Thyroid gland (tissue), 4 donors: Measurements from ENCODE around the gene CMTR1. TPM values are rescaled to one million over a fixed set of nuclear protein-coding genes. Genes with fewer than 3 reads are reported as not detected.

Source experiments
- DNase-seq, 2 donors: peaks; one replicate each; pipeline ENCODE4 v3.0.0-alpha.2; 2019
- H3K27ac ChIP-seq, 3 donors: fragments of 200-600 bp; sonication (generic); 1 replicate in 2 of 3; 2 replicates in 1 of 3; pipeline ENCODE4 v1.5.1; 2016 to 2019; ENCODE audit warnings: mild to moderate bottlenecking in 1 of 3, moderate library complexity in 1 of 3
- H3K27me3 ChIP-seq: fragments of 200-600 bp; sonication (generic); one replicate; pipeline ENCODE4 v1.5.1; 2019
- H3K36me3 ChIP-seq, 2 donors: fragments of 200-600 bp; sonication (generic); one replicate each; pipeline ENCODE4 v1.5.1; 2016 to 2019
- H3K4me1 ChIP-seq, 2 donors: fragments of 200-600 bp; sonication (generic); one replicate each; pipeline ENCODE4 v1.5.1; 2017 to 2019
- H3K4me3 ChIP-seq, 3 donors: fragments of 200-600 bp; sonication (generic); replicated peaks in 1 of 3; 1 replicate in 2 of 3; 2 replicates in 1 of 3; pipeline ENCODE4 v1.5.1; 2016; ENCODE audit warnings: mild to moderate bottlenecking in 1 of 3
- H3K9me3 ChIP-seq: fragments of 200-600 bp; sonication (generic); one replicate; pipeline ENCODE4 v1.5.1; 2017
- POLR2A ChIP-seq, 2 donors: fragments of 450-650 bp; IDR thresholded peaks; one replicate each; pipeline ENCODE4 v1.6.1; 2017; ENCODE audit warnings: antibody characterized with exemption in 2 of 2, mild to moderate bottlenecking in 2 of 2, moderate library complexity in 1 of 2
- WGBS, 2 donors: methylation state at CpG; one replicate each; pipeline ENCODE4 v1.1.5; 2017; 5-methylcytosine and 5-hydroxymethylcytosine counted together
- intact Hi-C: fragments of 100-400 bp; cut with DNase I; formaldehyde crosslinking; loops from one replicate; pipeline ENCODE4 v1.15.1; 2023
- total RNA-seq, 4 donors: library from RNA; depleted of rRNA; stranded (reverse); fragments of >200 nt; gene quantifications; one replicate each; pipeline ENCODE4 v1.2.3, GENCODE V29; 2016
- TF ChIP-seq, protein P1 (sequence below), 6 experiments: fragments of 200-600 bp in 3 of 6; fragments of 450-650 bp in 3 of 6; sonication (generic) in 3 of 6; IDR thresholded peaks; one replicate each; pipeline ENCODE4 v1.5.1; 2016 to 2019; ENCODE audit warnings: antibody characterized with exemption in 6 of 6, mild to moderate bottlenecking in 2 of 6, inconsistent platforms in 1 of 6, moderate library complexity in 1 of 6

CMTR1 gene
- total RNA-seq, 4 donors from 2014 or later, result 29.3 to 41.5 (median 33.1) TPM

DNA sequence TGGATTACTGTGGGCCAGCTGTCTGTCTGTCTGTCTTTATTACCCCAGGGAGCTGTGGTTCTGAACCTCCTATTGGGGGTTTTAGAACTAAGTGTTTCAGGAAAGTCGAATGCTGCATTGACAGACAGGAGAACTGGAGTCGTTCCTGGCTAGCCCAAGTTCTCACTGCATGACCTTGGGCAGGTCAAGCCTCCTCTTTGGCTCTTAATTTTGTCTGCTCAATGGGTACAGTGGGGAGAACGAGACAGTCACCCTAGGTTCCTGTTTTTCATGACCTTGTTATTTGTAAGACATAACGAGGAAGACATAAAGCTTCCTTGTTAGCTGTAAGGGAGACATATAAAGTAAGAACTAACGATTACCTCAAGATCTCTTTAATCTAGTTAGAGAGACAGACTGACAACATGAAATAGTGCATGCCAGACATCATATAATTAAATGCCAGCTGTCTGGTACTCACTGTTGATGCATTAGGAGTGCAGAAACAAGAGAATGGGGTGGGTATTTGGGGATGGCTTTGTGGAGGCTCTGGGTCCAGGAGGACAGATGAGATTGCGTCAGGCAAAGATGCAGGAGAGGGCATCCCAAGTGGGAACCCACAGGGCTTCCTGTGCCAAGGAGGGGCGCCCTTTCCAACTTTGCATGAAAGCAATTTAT, 70.4 kb downstream of the CMTR1 start:
- no peaks in the 10 kb centered on the region for H3K36me3 ChIP-seq
- no peaks in the 10 kb centered on the region for H3K9me3 ChIP-seq
- intact Hi-C loops, result no loop called here
- no peak for TF ChIP-seq POLR2A (IDR thresholded peaks at IDR 0.05)
- H3K4me3 ChIP-seq, result no peak overlapping the region
- no peak overlapping the region for H3K27ac ChIP-seq
- no peaks in the 10 kb centered on the region for H3K27me3 ChIP-seq
- WGBS, 2 donors, result 66 to 74% methylated on average over 7 of the region's 7 CpGs
- H3K4me1 ChIP-seq, result peaks cover 6% of the 10 kb centered on the region in 2 donors
- DNase-seq, result no peak

DNA sequence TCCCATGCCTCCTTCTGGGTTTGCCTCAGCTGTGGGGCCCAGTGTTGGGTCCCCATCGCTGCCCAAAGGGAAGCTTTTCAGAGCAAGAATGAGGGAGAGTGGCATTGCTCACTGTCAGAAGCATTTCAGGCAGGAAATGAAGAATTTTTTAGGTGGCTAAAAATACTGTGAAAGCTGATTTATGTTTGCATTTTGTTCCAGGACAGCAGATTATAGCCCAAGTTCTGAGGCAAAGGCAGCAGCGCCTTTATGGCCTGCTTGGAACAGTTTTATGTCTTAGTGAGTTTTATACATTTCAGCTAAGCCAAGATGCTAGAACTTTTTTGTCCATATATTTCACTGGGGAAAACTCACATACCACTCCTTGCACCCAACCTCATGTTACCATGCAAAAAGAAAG, 71.0 kb downstream of the CMTR1 start:
- 83 to 85% methylated on average over 2 of the region's 2 CpGs for WGBS, 2 donors
- no peak for DNase-seq
- H3K4me1 ChIP-seq, result peaks cover under 1 to 3% of the 10 kb centered on the region in 2 donors
- intact Hi-C loops, result no loop called here
- H3K27me3 ChIP-seq, result no peaks in the 10 kb centered on the region
- H3K27ac ChIP-seq, result no peak overlapping the region
- no peaks in the 10 kb centered on the region for H3K9me3 ChIP-seq
- no peak overlapping the region for H3K4me3 ChIP-seq
- no peak for TF ChIP-seq POLR2A (IDR thresholded peaks at IDR 0.05)
- TF ChIP-seq, protein P1, sequence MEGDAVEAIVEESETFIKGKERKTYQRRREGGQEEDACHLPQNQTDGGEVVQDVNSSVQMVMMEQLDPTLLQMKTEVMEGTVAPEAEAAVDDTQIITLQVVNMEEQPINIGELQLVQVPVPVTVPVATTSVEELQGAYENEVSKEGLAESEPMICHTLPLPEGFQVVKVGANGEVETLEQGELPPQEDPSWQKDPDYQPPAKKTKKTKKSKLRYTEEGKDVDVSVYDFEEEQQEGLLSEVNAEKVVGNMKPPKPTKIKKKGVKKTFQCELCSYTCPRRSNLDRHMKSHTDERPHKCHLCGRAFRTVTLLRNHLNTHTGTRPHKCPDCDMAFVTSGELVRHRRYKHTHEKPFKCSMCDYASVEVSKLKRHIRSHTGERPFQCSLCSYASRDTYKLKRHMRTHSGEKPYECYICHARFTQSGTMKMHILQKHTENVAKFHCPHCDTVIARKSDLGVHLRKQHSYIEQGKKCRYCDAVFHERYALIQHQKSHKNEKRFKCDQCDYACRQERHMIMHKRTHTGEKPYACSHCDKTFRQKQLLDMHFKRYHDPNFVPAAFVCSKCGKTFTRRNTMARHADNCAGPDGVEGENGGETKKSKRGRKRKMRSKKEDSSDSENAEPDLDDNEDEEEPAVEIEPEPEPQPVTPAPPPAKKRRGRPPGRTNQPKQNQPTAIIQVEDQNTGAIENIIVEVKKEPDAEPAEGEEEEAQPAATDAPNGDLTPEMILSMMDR (IDR thresholded peaks at IDR 0.05), result no peak
- no peaks in the 10 kb centered on the region for H3K36me3 ChIP-seq

DNA sequence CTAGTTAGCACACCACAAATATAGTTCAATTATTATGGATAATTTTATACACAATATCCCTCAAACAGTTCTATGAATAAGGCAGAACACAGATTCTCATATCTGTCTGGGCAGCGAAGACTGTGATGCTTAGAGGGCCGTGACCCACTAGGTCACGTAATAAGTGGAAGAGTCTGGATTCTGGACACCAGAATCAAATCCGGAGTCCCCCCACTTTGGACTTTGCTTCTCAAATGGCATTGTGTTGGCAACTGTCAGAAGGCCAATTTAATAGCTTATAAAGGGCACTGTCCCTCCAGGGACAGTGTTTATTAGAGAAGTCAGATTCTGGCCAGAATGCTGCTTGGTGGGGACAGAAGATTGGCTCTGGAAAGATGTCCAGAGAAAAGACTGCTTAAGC, 73.5 kb downstream of the CMTR1 start:
- H3K27ac ChIP-seq, result no peak overlapping the region
- no peaks in the 10 kb centered on the region for H3K36me3 ChIP-seq
- no peak for TF ChIP-seq POLR2A (IDR thresholded peaks at IDR 0.05)
- H3K4me3 ChIP-seq, result no peak overlapping the region
- no peaks in the 10 kb centered on the region for H3K4me1 ChIP-seq
- intact Hi-C loops, result no loop called here
- DNase-seq, result no peak
- no peaks in the 10 kb centered on the region for H3K27me3 ChIP-seq
- WGBS, 2 donors, result 68 to 72% methylated on average over 4 of the region's 4 CpGs
- H3K9me3 ChIP-seq, result no peaks in the 10 kb centered on the region

DNA sequence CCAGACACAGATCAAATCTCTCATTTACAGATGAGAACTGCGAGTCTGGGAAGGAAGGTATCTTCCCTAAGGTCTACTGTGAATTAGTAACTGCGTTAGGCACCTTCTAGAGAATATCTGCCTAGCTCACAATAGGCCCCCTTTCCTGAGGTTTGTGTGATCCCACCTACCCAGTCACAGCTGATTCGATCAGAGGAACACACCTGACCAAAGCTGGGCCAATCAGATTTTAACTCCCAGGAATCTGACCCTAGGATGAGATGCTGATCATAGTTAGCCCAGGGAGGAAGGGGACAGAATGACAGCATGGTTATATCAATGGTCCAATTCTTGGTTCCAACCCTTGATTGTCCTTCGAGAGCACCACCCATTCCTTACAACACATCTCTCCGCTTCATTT, 74.1 kb downstream of the CMTR1 start:
- TF ChIP-seq, protein P1 (IDR thresholded peaks at IDR 0.05), result no peak
- no peak for TF ChIP-seq POLR2A (IDR thresholded peaks at IDR 0.05)
- intact Hi-C loops, result no loop called here
- no peak overlapping the region for H3K4me3 ChIP-seq
- H3K27me3 ChIP-seq, result no peaks in the 10 kb centered on the region
- no peak overlapping the region for H3K27ac ChIP-seq
- 84 to 86% methylated on average over 5 of the region's 5 CpGs for WGBS, 2 donors
- H3K4me1 ChIP-seq, result no peaks in the 10 kb centered on the region
- H3K9me3 ChIP-seq, result no peaks in the 10 kb centered on the region
- H3K36me3 ChIP-seq, result no peaks in the 10 kb centered on the region
- DNase-seq, result no peak

DNA sequence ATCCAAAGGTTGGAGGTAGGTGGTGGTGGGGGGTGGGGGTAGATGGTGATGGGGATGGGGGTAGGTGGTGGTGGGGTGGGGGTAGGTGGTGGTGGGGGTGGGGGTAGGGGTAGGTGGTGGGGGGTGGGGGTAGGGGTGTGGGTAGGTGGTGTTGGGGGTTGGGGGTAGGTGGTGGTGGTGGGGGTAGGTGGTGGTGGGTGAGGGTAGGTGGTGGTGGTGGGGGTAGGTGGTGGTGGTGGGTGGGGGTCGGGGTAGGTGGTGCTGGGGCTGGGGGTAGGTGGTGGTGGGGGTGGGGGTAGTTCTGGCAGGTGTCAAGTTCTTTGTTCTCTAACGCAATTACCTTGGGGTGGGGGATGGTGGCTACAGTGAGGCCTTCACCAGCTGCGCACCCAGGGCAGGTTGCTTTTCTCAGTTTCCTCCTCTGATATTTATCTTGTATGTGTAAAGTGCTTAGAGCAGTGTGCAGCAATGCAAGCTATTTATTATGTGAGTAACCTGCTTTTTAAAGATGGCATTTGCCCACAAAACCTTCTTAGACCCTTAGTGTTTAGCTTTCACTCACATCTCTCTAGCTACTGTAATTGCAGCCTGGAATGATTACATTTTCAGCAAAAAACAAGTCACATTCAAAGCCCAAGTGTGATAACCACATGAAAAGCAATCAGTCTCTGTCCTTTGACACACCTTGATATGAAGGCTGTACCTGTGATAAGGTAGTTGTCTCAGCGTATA, 74.8 kb downstream of the CMTR1 start:
- Histone ChIP-seq H3K4me1 (no peaks in the 10 kb centered on the region), H3K9me3 (no peaks in the 10 kb centered on the region), H3K27ac (no peak overlapping the region), H3K27me3 (no peaks in the 10 kb centered on the region), H3K36me3 (no peaks in the 10 kb centered on the region), H3K4me3 (no peak overlapping the region)
- 70 to 82% methylated on average over 2 to 4 of the region's 4 CpGs for whole genome bisulfite sequencing, 2 donors
- intact Hi-C loops, result no loop called here
- no peak for DNase-seq
- TF ChIP-seq POLR2A (IDR thresholded peaks at IDR 0.05), result no peak
- TF ChIP-seq, protein P1 (IDR thresholded peaks at IDR 0.05), result no peak

DNA sequence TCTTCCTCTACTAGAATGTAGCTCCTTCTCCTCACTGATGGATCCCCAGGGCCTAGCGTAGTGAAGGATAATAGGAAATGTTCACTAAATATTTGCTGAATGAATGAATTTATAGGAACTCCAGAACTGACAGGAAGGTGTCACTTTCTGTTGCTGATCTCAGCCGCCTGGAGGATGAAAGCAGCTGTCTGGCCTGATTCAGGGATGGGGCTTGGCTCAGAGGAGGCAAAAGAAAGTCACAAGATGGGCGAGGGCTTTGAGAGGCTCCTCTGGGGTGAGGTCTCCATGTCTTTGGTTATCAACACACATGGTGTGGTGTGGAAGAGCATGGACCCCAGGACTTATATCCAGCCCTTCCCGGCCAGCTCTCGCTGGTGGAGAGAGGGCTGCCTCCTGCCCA, 78.2 kb downstream of the CMTR1 start:
- Histone ChIP-seq H3K4me1 (peaks cover 7% of the 10 kb centered on the region in 2 donors), H3K9me3 (no peaks in the 10 kb centered on the region), H3K4me3 (no peak overlapping the region), H3K27me3 (no peaks in the 10 kb centered on the region), H3K36me3 (no peaks in the 10 kb centered on the region), H3K27ac (no peak overlapping the region)
- TF ChIP-seq, protein P1 (IDR thresholded peaks at IDR 0.05), result no peak
- no peak for TF ChIP-seq POLR2A (IDR thresholded peaks at IDR 0.05)
- 88 to 92% methylated on average over 5 of the region's 5 CpGs for WGBS, 2 donors
- no peak for DNase-seq
- intact Hi-C loops, result no loop called here
